SW480 (cell line): ENCODE results near the gene GOLGA3.

Source experiments
- DNase-seq: peaks from one replicate; pipeline ENCODE4 v3.0.0-alpha.2; 2016; ENCODE audit warnings: low spot score

GOLGA3 gene

GRCh38 chr12:132723015-132723763, 105.5 kb downstream of the GOLGA3 start:
- DNase-seq, result no peak

GRCh38 chr12:132720606-132721345, 107.9 kb downstream of the GOLGA3 start:
- no peak for DNase-seq

GRCh38 chr12:132719954-132720324, 108.7 kb downstream of the GOLGA3 start:
- DNase-seq, result no peak

- DNase-seq, result no peak
These were observed 109.3 kb downstream of the GOLGA3 start for GRCh38 chr12:132719141-132719953.
